ENCODE data around the gene AMBP.
"Not testable (repeated sequence)": the region's sequence is repeated elsewhere in the genome, so short reads cannot be mapped to it uniquely, and the experiment has no call there.

AMBP gene

GRCh38 chr9:114049441-114050225 is 28.5 kb downstream of the AMBP start:
- FAIRE-seq: no peak

GRCh38 chr9:114048533-114049415 is 29.3 kb downstream of the AMBP start:
- no peak for FAIRE-seq

- FAIRE-seq: no peak
Measured at GRCh38 chr9:114047717-114048116, 30.4 kb downstream of the AMBP start.

- FAIRE-seq: no peak
Measured at GRCh38 chr9:114046875-114047274, 31.2 kb downstream of the AMBP start.

GRCh38 chr9:114046237-114046755 is 31.8 kb downstream of the AMBP start:
- no peak for FAIRE-seq

- FAIRE-seq: not testable (repeated sequence)
Measured at GRCh38 chr9:114043660-114044059, 34.4 kb downstream of the AMBP start.

- FAIRE-seq: no peak
Measured at GRCh38 chr9:114039484-114039883, 38.6 kb downstream of the AMBP start.

GRCh38 chr9:114038724-114039313 is 39.3 kb downstream of the AMBP start:
- FAIRE-seq: no peak

- no peak for FAIRE-seq
Measured at GRCh38 chr9:114037961-114038723, 40.0 kb downstream of the AMBP start.

GRCh38 chr9:114037249-114037648 is 40.9 kb downstream of the AMBP start:
- FAIRE-seq: no peak

- FAIRE-seq: no peak
Measured at GRCh38 chr9:114035845-114036801, 42.0 kb downstream of the AMBP start.

GRCh38 chr9:114035221-114035844 is 42.8 kb downstream of the AMBP start:
- FAIRE-seq: no peak

GRCh38 chr9:114034661-114035062 is 43.4 kb downstream of the AMBP start:
- no peak for FAIRE-seq

- FAIRE-seq: no peak
Measured at GRCh38 chr9:114034196-114034595, 43.9 kb downstream of the AMBP start.

- no peak for FAIRE-seq
Measured at GRCh38 chr9:114033397-114034103, 44.5 kb downstream of the AMBP start.

- no peak for FAIRE-seq
Measured at GRCh38 chr9:114031948-114032840, 45.9 kb downstream of the AMBP start.

GRCh38 chr9:114031037-114031630 is 47.0 kb downstream of the AMBP start:
- no peak for FAIRE-seq

- FAIRE-seq: no peak
Measured at GRCh38 chr9:114030364-114030763, 47.7 kb downstream of the AMBP start.

All from A204.1 (cell line).